Gastrocnemius medialis (tissue), 4 donors: ENCODE data around the gene NOD1.

Experiments used
- CTCF ChIP-seq, 5 experiments: fragments of 450-650 bp in 3 of 5; fragments of 200-600 bp in 2 of 5; sonication (generic) in 2 of 5; IDR thresholded peaks in 4 of 5; conservative IDR thresholded peaks in 1 of 5; 1 replicate in 4 of 5; 2 replicates in 1 of 5; pipeline ENCODE4 v1.5.1; 2016 to 2019; ENCODE audit warnings: antibody characterized with exemption in 5 of 5, mild to moderate bottlenecking in 3 of 5, moderate library complexity in 3 of 5
- POLR2A ChIP-seq, 2 donors: fragments of 450-650 bp; IDR thresholded peaks; one replicate each; pipeline ENCODE4 v1.6.1; 2017; ENCODE audit warnings: antibody characterized with exemption in 2 of 2, mild to moderate bottlenecking in 2 of 2, moderate library complexity in 2 of 2

GRCh38 chr7:30525429-30525828 lies 46.8 kb upstream of the NOD1 start:
- TF ChIP-seq CTCF (IDR thresholded peaks at IDR 0.05 in 4 of 5, conservative IDR thresholded peaks at IDR 0.05 in 1 of 5) (no peak), POLR2A (IDR thresholded peaks at IDR 0.05) (no peak)
